ENCODE data around the gene PRICKLE3.
"Not testable (repeated sequence)": the region's sequence is repeated elsewhere in the genome, so short reads cannot be mapped to it uniquely, and the experiment has no call there.

PRICKLE3 gene

GRCh38 chrX:49176421-49177326 lies 9.5 kb downstream of the PRICKLE3 start:
- Histone ChIP-seq H3K9me3 (ENCODE audit: control insufficient read depth, low read length) (no peaks in the 10 kb centered on the region), H3K79me2 (no peaks in the 10 kb centered on the region), H3K27me3 (ENCODE audit: control insufficient read depth, insufficient read depth, low read length) (no peaks in the 10 kb centered on the region), H3K27ac (no peak overlapping the region), H3K4me3 (ENCODE audit: low read depth, low read length) (no peak overlapping the region), H3K9ac (no peak overlapping the region), H2AFZ (no peak overlapping the region), H3K4me1 (no peaks in the 10 kb centered on the region), H3K36me3 (ENCODE audit: control insufficient read depth, insufficient read depth, low read length) (no peaks in the 10 kb centered on the region), H3K4me2 (ENCODE audit: low read length) (no peak overlapping the region)
- no peak for TF ChIP-seq CTCF (IDR thresholded peaks at IDR 0.05)

GRCh38 chrX:49175435-49176274 lies 10.5 kb downstream of the PRICKLE3 start:
- H3K27ac ChIP-seq, result no peak overlapping the region

GRCh38 chrX:49174723-49175122 lies 11.4 kb downstream of the PRICKLE3 start:
- Histone ChIP-seq H3K27ac (no peak overlapping the region), H3K27me3 (ENCODE audit: control insufficient read depth, insufficient read depth, low read length) (no peaks in the 10 kb centered on the region), H3K9me3 (ENCODE audit: control insufficient read depth, low read length) (no peaks in the 10 kb centered on the region), H2AFZ (no peak overlapping the region), H3K36me3 (ENCODE audit: control insufficient read depth, insufficient read depth, low read length) (no peaks in the 10 kb centered on the region), H3K4me3 (ENCODE audit: low read depth, low read length) (no peak overlapping the region), H3K4me1 (no peaks in the 10 kb centered on the region), H3K9ac (no peak overlapping the region), H3K4me2 (ENCODE audit: low read length) (no peak overlapping the region), H3K79me2 (no peaks in the 10 kb centered on the region)
- no peak for TF ChIP-seq CTCF (IDR thresholded peaks at IDR 0.05)

More at GRCh38 chrX:49175435-49176274, 10.5 kb downstream of the PRICKLE3 start:
- no peak overlapping the region for H3K9ac ChIP-seq
- no peaks in the 10 kb centered on the region for H3K27me3 ChIP-seq (ENCODE audit: control insufficient read depth, insufficient read depth, low read length)
- no peaks in the 10 kb centered on the region for H3K9me3 ChIP-seq (ENCODE audit: control insufficient read depth, low read length)
- no peak for TF ChIP-seq CTCF (IDR thresholded peaks at IDR 0.05)
- no peak overlapping the region for H3K4me3 ChIP-seq (ENCODE audit: low read depth, low read length)
- no peak overlapping the region for H3K4me2 ChIP-seq (ENCODE audit: low read length)
- H3K36me3 ChIP-seq (ENCODE audit: control insufficient read depth, insufficient read depth, low read length), result no peaks in the 10 kb centered on the region
- H3K4me1 ChIP-seq, result no peaks in the 10 kb centered on the region
- no peak overlapping the region for H2AFZ ChIP-seq
- no peaks in the 10 kb centered on the region for H3K79me2 ChIP-seq

GRCh38 chrX:49173544-49173943 lies 12.6 kb downstream of the PRICKLE3 start:
- not testable (repeated sequence) for H3K4me3 ChIP-seq (ENCODE audit: low read depth, low read length); H3K27me3 ChIP-seq (ENCODE audit: control insufficient read depth, insufficient read depth, low read length); H3K4me2 ChIP-seq (ENCODE audit: low read length); H3K9ac ChIP-seq; H3K9me3 ChIP-seq (ENCODE audit: control insufficient read depth, low read length); H3K36me3 ChIP-seq (ENCODE audit: control insufficient read depth, insufficient read depth, low read length); H2AFZ ChIP-seq; H3K4me1 ChIP-seq; H3K27ac ChIP-seq; H3K79me2 ChIP-seq

- Histone ChIP-seq H3K4me1 (no peaks in the 10 kb centered on the region), H3K9me3 (ENCODE audit: control insufficient read depth, low read length) (no peaks in the 10 kb centered on the region), H3K27me3 (ENCODE audit: control insufficient read depth, insufficient read depth, low read length) (no peaks in the 10 kb centered on the region), H3K27ac (peak overlapping the region; percentile 39), H3K4me2 (ENCODE audit: low read length) (peak overlapping the region; percentile 79), H3K79me2 (no peaks in the 10 kb centered on the region), H3K4me3 (ENCODE audit: low read depth, low read length) (peak overlapping the region; percentile 59), H2AFZ (peak overlapping the region; percentile 83), H3K9ac (no peak overlapping the region), H3K36me3 (ENCODE audit: control insufficient read depth, insufficient read depth, low read length) (no peaks in the 10 kb centered on the region)
- no peak for TF ChIP-seq CTCF (IDR thresholded peaks at IDR 0.05)
Measured at GRCh38 chrX:49172280-49172780, 13.8 kb downstream of the PRICKLE3 start.
